ENCODE data around the gene SCN11A. TPM values are rescaled to one million over a fixed set of nuclear protein-coding genes. Genes with fewer than 3 reads are reported as not detected.

Gene SCN11A
- total and polyA plus RNA-seq, 9 of the 15 experiments (the other 6 are each of a cell fraction or from before 2014, with no cell fraction given): 0.01 to 0.05 (median 0.04) TPM; not detected in 6

- TF ChIP-seq ZNF175 (CRISPR knock-in tag; IDR thresholded peaks at IDR 0.05; ENCODE audit: low read depth) (no peak), ZNF354B (CRISPR knock-in tag; IDR thresholded peaks at IDR 0.05) (no peak), CEBPZ (IDR thresholded peaks at IDR 0.05; ENCODE audit: borderline replicate concordance, low read depth, low read length) (no peak), RCOR1 (IDR thresholded peaks at IDR 0.05; ENCODE audit: borderline replicate concordance in 1 of 2, low read depth in 2 of 2, low read length in 2 of 2) (peak in 1 of 2 experiments; percentile 49; a peak in 1 of 4 replicates), ASH1L (IDR thresholded peaks at IDR 0.05; ENCODE audit: borderline replicate concordance, low read depth, partially characterized antibody) (no peak), CTBP1 (IDR thresholded peaks at IDR 0.05; ENCODE audit: borderline replicate concordance) (peak; percentile 64; the same call in 1 of the 2 replicates), ZNF408 (CRISPR knock-in tag; IDR thresholded peaks at IDR 0.05; ENCODE audit: low read depth) (no peak), NR3C1 (CRISPR knock-in tag; IDR thresholded peaks at IDR 0.05) (peak; percentile 79; the same call in 1 of the 2 replicates), SMAD2 (IDR thresholded peaks at IDR 0.05; ENCODE audit: low read depth, low read length) (no peak), ZNF699 (CRISPR knock-in tag; IDR thresholded peaks at IDR 0.05; ENCODE audit: insufficient replicate concordance) (no peak), FOXK2 (conservative IDR thresholded peaks at IDR 0.05 in 1 of 2, IDR thresholded peaks at IDR 0.05 in 1 of 2; ENCODE audit: low read depth in 2 of 2) (peak; percentile 99 to 100), HDAC2 (IDR thresholded peaks at IDR 0.05) (peak; percentile 54; the same call in 1 of the 2 replicates), STAT5A (IDR thresholded peaks at IDR 0.05; ENCODE audit: borderline replicate concordance, low read length) (no peak), CTCFL (IDR thresholded peaks at IDR 0.05; ENCODE audit: borderline replicate concordance, insufficient read depth, low read depth, low read length, poor library complexity, severe bottlenecking) (no peak), ZNF41 (CRISPR knock-in tag; conservative IDR thresholded peaks at IDR 0.05) (no peak), GATAD2B (IDR thresholded peaks at IDR 0.05; ENCODE audit: borderline replicate concordance) (no peak), C11orf30 (IDR thresholded peaks at IDR 0.05; ENCODE audit: low read depth) (peak; percentile 95), GATA2 (CRISPR knock-in tag; IDR thresholded peaks at IDR 0.05) (no peak), TRIM24 (IDR thresholded peaks at IDR 0.05) (peak in 1 of 2 experiments; percentile 15; a peak in 1 of 4 replicates), ZNF165 (CRISPR knock-in tag; IDR thresholded peaks at IDR 0.05; ENCODE audit: borderline replicate concordance) (no peak), TGIF2 (CRISPR knock-in tag; IDR thresholded peaks at IDR 0.05) (no peak), SRSF9 (IDR thresholded peaks at IDR 0.05; ENCODE audit: borderline replicate concordance, low read depth, low read length) (no peak), MTF1 (CRISPR knock-in tag; IDR thresholded peaks at IDR 0.05; ENCODE audit: borderline replicate concordance) (no peak), CEBPB (tag; IDR thresholded peaks at IDR 0.05) (peak; percentile 45)
These were observed at the start of gene SCN11A, which contains the start of gene WDR48 (continued) for GRCh38 chr3:39051649-39052561.
